GM18951 (cell line): Measurements from ENCODE around the gene MCM3.

ENCODE experiments used
- POLR2A ChIP-seq: IDR thresholded peaks from 4 replicates; pipeline ENCODE4 v1.6.1; 2011; ENCODE audit warnings: mild to moderate bottlenecking; ENCODE audit not compliant: insufficient read length, insufficient read depth; ENCODE audit errors: extremely low read depth
- in situ Hi-C: fragments of 300-500 bp; cut with MboI; formaldehyde crosslinking; loops from one replicate; pipeline ENCODE4 v1.12.0; 2022; ENCODE audit warnings: low sequenced_read_pairs, mixed read lengths, inconsistent platforms; ENCODE audit not compliant: unreplicated experiment

The MCM3 gene

GRCh38 chr6:52312461-52312860 lies 27.9 kb upstream of the MCM3 start:
- in situ Hi-C loops = no loop called here
- no peak for TF ChIP-seq POLR2A

- in situ Hi-C loops = no loop called here
- no peak for TF ChIP-seq POLR2A
These were observed 26.4 kb upstream of the MCM3 start for GRCh38 chr6:52310932-52311331.

GRCh38 chr6:52307900-52308372 lies 23.4 kb upstream of the MCM3 start:
- no peak for TF ChIP-seq POLR2A
- in situ Hi-C loops = no loop called here

GRCh38 chr6:52306972-52307870 lies 22.7 kb upstream of the MCM3 start:
- TF ChIP-seq POLR2A = no peak
- in situ Hi-C loops = no loop called here

- in situ Hi-C loops = no loop called here
- no peak for TF ChIP-seq POLR2A
These were observed 21.6 kb upstream of the MCM3 start for GRCh38 chr6:52305948-52306767.

- TF ChIP-seq POLR2A = no peak
- in situ Hi-C loops = no loop called here
These were observed 20.9 kb upstream of the MCM3 start for GRCh38 chr6:52305411-52305810.

GRCh38 chr6:52304983-52305390 lies 20.4 kb upstream of the MCM3 start:
- TF ChIP-seq POLR2A = no peak
- in situ Hi-C loops = no loop called here

- in situ Hi-C loops = no loop called here
- no peak for TF ChIP-seq POLR2A
These were observed 18.6 kb upstream of the MCM3 start for GRCh38 chr6:52303178-52303577.

GRCh38 chr6:52301326-52301725 lies 16.8 kb upstream of the MCM3 start:
- in situ Hi-C loops = no loop called here

GRCh38 chr6:52300489-52300931 lies 16.0 kb upstream of the MCM3 start:
- in situ Hi-C loops = no loop called here
- TF ChIP-seq POLR2A = no peak

More at GRCh38 chr6:52301326-52301725, 16.8 kb upstream of the MCM3 start:
- TF ChIP-seq POLR2A = no peak

- in situ Hi-C loops = loop anchor here (10.0 kb wide), 1 partner anchor 365 kb away; no protein-coding TSS in a partner anchor
- TF ChIP-seq POLR2A = no peak
These were observed 15.1 kb upstream of the MCM3 start for GRCh38 chr6:52299653-52300052.

GRCh38 chr6:52297433-52297832 lies 12.9 kb upstream of the MCM3 start:
- no peak for TF ChIP-seq POLR2A
- in situ Hi-C loops = loop anchor here (10.0 kb wide), 1 partner anchor 367 kb away; no protein-coding TSS in a partner anchor

GRCh38 chr6:52293067-52293466 lies 8.5 kb upstream of the MCM3 start:
- no peak for TF ChIP-seq POLR2A
- in situ Hi-C loops = loop anchor here (10.0 kb wide), 1 partner anchor 372 kb away; no protein-coding TSS in a partner anchor

- in situ Hi-C loops = loop anchor here (5.0 kb wide), 1 partner anchor 108 kb away; no protein-coding TSS in a partner anchor
These were observed 4.3 kb upstream of the MCM3 start for GRCh38 chr6:52288841-52289240.

More at GRCh38 chr6:52288841-52289240, 4.3 kb upstream of the MCM3 start:
- no peak for TF ChIP-seq POLR2A
